ENCODE measurements around the gene SVIL.

DNA sequence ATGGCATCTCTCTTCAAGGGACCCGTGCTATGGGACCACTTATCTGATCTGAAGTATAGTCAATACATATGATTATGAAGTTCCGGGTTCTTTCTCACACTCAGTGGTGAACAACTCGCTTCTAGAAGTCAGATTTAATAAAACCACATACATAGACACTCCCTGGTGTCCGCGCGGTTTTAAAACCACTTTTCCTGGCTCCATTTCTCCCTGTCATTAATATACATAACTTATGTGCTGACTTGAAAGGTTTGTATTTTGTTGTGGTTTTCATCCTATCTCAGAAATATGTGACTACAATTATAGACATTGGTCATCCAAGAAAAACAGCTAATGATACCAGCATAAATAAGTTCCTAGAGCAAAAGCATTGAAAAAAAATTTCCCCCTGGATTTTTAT lies 34.0 kb downstream of the SVIL start:
- TF ChIP-seq POLR2A (IDR thresholded peaks at IDR 0.05; ENCODE audit: low read depth, low read length): no peak
- TF ChIP-seq TAF1 (IDR thresholded peaks at IDR 0.05; ENCODE audit: low read depth, low read length): no peak
- TF ChIP-seq POLR2AphosphoS5 (IDR thresholded peaks at IDR 0.05; ENCODE audit: low read depth, low read length): no peak
- TF ChIP-seq POU2F2 (IDR thresholded peaks at IDR 0.05; ENCODE audit: low read depth, low read length): no peak
- TF ChIP-seq SPI1 (IDR thresholded peaks at IDR 0.05; ENCODE audit: low read depth, low read length): no peak
- TF ChIP-seq PAX5 (IDR thresholded peaks at IDR 0.05; ENCODE audit: insufficient read depth, low read length, severe bottlenecking): no peak
